Sigmoid colon (tissue), 4 donors: Measurements from ENCODE around the gene CDK14.

Source experiments
- CTCF ChIP-seq, 4 experiments: fragments of 450-650 bp in 3 of 4; fragments of 200-600 bp in 1 of 4; IDR thresholded peaks; one replicate each; pipeline ENCODE4 v1.5.1; 2016 to 2019; ENCODE audit warnings: antibody characterized with exemption in 4 of 4, mild to moderate bottlenecking in 3 of 4, moderate library complexity in 2 of 4
- EP300 ChIP-seq, 4 donors: sonication (generic); formaldehyde crosslinking; IDR thresholded peaks; one replicate each; pipeline ENCODE4 v1.6.1; 2017; ENCODE audit warnings: antibody characterized with exemption in 4 of 4
- POLR2A ChIP-seq, 2 donors: fragments of 450-650 bp; IDR thresholded peaks; one replicate each; pipeline ENCODE4 v1.6.1; 2016; ENCODE audit warnings: antibody characterized with exemption in 2 of 2, mild to moderate bottlenecking in 2 of 2, moderate library complexity in 2 of 2
- POLR2AphosphoS5 ChIP-seq, 4 donors: sonication (generic); formaldehyde crosslinking; IDR thresholded peaks; one replicate each; pipeline ENCODE4 v1.6.1; 2017; ENCODE audit warnings: antibody characterized with exemption in 4 of 4

GRCh38 chr7:90957883-90958282, 361.8 kb downstream of the CDK14 start:
- TF ChIP-seq CTCF (IDR thresholded peaks at IDR 0.05) (no peak), POLR2A (IDR thresholded peaks at IDR 0.05) (no peak), POLR2AphosphoS5 (IDR thresholded peaks at IDR 0.05) (no peak), EP300 (IDR thresholded peaks at IDR 0.05) (no peak)
